ENCODE measurements around the gene TRHDE.
"Not testable (repeated sequence)": the region's sequence is repeated elsewhere in the genome, so short reads cannot be mapped to it uniquely, and the experiment has no call there.

Gene TRHDE

GRCh38 chr12:72610342-72610741 lies 338.2 kb downstream of the TRHDE start:
- in situ Hi-C loops (cut with HindIII; ENCODE audit: low sequenced_read_pairs) = no loop called here

DNA sequence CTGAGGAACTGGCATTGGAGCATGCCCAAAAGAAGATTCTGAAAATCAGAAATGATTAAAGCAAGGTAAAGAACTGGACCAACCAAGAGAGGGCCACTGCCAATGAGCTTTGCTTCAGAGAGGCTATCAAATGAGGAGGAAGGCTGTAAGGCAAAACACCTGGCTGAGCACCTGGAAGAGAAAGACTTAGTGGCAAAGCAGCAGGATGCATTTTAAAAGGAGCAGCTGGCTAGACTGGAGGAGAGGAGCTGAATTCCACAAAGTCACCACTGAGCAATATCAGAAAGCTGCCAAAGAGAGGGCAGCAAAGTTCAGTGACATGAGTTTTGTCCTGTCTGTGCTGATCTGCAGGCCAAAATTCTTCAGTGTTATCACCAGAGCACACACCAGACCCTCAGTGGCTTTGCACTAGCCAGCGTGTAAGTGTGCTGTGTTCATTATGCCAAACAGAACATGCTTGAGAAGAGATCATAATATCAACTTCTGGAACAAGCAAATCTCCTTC lies 338.7 kb downstream of the TRHDE start:
- in situ Hi-C loops (cut with HindIII; ENCODE audit: low sequenced_read_pairs) = no loop called here

- in situ Hi-C loops (cut with HindIII; ENCODE audit: low sequenced_read_pairs) = no loop called here
These were observed 340.0 kb downstream of the TRHDE start for GRCh38 chr12:72612171-72612570.

DNA sequence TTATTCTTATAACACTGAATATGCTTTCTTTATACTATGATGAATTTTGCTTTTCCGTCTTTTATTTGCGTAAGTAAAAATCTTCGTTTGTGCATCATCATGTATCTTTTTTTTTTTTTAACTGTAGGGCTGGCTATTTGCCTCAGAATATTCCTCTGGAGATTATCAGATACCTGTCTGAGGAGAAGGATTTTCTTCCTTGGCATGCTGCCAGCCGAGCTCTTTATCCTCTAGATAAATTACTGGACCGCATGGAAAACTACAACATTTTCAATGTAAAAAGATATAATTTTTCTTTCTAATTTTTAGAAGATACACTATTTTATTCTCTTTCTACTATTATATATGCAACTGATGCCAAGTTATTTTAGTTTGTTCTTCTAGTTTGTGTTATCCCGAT lies 346.6 kb downstream of the TRHDE start:
- in situ Hi-C loops (cut with HindIII; ENCODE audit: low sequenced_read_pairs) = no loop called here

- in situ Hi-C loops (cut with HindIII; ENCODE audit: low sequenced_read_pairs) = no loop called here
These were observed 350.4 kb downstream of the TRHDE start for GRCh38 chr12:72622556-72622955.

GRCh38 chr12:72631926-72632685 lies 359.9 kb downstream of the TRHDE start:
- in situ Hi-C loops (cut with HindIII; ENCODE audit: low sequenced_read_pairs) = no loop called here

GRCh38 chr12:72642706-72643105 lies 370.5 kb downstream of the TRHDE start:
- in situ Hi-C loops (cut with HindIII; ENCODE audit: low sequenced_read_pairs) = no loop called here

GRCh38 chr12:72647139-72647538 lies 375.0 kb downstream of the TRHDE start:
- in situ Hi-C loops (cut with HindIII; ENCODE audit: low sequenced_read_pairs) = no loop called here

DNA sequence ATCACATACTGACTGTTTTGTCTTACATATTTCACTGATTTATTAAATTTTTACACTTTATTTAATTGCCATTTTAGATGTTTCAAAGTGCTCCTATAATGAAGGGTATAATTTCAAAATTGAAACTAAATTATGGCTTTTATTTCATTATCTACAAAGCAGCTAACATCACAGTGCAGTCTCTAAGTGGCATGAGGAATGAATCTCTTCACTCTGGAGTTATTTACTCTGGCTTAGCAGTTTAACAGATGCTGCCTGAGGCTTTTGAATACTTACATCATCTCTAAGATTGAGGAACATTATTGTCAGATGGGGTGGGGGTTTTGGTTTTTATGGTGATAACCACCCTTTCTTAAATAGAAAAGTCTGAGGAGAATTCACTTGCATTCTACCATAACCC lies 386.4 kb downstream of the TRHDE start:
- in situ Hi-C loops (cut with HindIII; ENCODE audit: low sequenced_read_pairs) = no loop called here

- in situ Hi-C loops (cut with HindIII; ENCODE audit: low sequenced_read_pairs) = not testable (repeated sequence)
These were observed 388.0 kb downstream of the TRHDE start for GRCh38 chr12:72660174-72660573.

- in situ Hi-C loops (cut with HindIII; ENCODE audit: low sequenced_read_pairs) = no loop called here
These were observed 401.7 kb downstream of the TRHDE start for GRCh38 chr12:72673853-72674252.

GRCh38 chr12:72676556-72676955 lies 404.4 kb downstream of the TRHDE start:
- in situ Hi-C loops (cut with HindIII; ENCODE audit: low sequenced_read_pairs) = no loop called here

- in situ Hi-C loops (cut with HindIII; ENCODE audit: low sequenced_read_pairs) = no loop called here
These were observed 405.0 kb downstream of the TRHDE start for GRCh38 chr12:72677139-72677538.

- in situ Hi-C loops (cut with HindIII; ENCODE audit: low sequenced_read_pairs) = no loop called here
These were observed 405.7 kb downstream of the TRHDE start for GRCh38 chr12:72677846-72678245.

- in situ Hi-C loops (cut with HindIII; ENCODE audit: low sequenced_read_pairs) = no loop called here
These were observed 407.1 kb downstream of the TRHDE start for GRCh38 chr12:72679147-72679757.

- in situ Hi-C loops (cut with HindIII; ENCODE audit: low sequenced_read_pairs) = no loop called here
These were observed 408.9 kb downstream of the TRHDE start for GRCh38 chr12:72681028-72681427.

DNA sequence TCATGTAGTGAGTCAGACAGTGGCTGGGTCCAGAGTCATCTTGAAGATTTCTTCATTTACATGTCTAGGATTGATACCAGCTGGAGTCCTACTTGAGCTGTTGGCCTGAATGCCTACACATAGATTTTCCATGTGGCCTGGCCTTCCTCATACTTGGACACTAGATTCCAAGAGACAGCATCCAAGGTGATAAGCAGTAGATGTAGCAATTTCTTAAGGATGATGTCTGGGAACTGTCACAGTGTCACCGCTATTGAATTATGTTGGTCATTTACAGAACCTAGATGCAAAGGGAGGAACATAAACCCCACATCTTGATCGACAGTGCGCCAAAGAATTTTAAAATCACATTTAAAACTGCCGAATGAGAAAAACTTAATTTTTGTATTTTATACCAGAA lies 412.3 kb downstream of the TRHDE start:
- in situ Hi-C loops (cut with HindIII; ENCODE audit: low sequenced_read_pairs) = no loop called here

DNA sequence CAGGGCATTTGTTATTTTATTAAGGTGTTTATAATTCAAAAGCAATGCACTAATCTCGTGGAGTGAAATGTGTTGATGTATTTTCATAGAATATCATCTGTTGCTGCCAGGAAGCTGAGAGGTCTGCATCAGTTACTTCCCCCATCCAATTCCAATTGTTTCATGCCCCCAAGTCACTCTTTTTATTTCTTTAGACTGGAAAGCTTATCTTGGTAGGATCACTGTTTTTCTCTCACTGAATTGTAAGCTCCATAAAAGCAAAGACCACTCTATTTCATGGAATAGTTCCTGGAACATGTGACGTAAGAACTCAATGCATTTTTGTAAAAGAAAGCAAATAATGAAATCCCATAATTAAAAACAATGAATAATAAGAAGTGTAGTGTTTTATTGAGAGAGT lies 420.2 kb downstream of the TRHDE start:
- in situ Hi-C loops (cut with HindIII; ENCODE audit: low sequenced_read_pairs) = no loop called here

DNA sequence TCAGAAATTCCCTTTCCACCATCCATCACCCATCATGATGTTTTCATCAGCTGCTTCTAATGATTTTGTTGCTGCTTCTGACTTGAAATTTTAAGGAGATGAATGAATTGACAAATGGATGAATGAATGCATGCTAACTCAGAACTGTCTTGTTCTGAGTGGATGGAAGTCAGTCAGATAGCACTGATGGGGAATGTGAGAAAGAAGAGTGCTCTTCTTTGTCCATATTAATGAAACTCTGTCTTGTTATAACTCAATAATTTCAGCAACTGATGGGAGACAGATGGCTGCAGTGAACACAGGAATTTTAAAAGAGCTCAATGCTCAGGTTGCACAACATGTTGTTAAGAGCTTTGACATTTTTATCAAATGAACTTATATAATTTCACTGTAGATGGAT lies 422.0 kb downstream of the TRHDE start:
- in situ Hi-C loops (cut with HindIII; ENCODE audit: low sequenced_read_pairs) = no loop called here

DNA sequence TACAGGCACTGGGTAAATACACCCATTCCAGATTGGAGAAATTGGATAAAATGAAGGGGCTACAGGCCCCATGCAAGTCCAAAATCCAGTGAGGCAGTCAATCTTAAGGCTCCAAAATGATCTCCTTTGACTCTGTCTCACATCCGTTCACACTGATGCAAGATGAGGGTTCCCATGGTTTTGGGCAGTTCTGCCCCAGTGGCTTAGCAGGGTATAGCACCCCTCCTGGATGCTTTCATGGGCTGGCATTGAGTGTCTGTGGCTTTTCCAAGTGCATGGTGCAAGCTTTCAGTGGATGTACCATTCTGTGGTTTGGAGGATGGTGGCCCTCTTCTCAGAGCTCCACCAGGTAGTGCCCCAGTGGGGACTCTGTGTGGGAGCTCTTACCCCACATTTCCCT lies 427.2 kb downstream of the TRHDE start:
- in situ Hi-C loops (cut with HindIII; ENCODE audit: low sequenced_read_pairs) = no loop called here

DNA sequence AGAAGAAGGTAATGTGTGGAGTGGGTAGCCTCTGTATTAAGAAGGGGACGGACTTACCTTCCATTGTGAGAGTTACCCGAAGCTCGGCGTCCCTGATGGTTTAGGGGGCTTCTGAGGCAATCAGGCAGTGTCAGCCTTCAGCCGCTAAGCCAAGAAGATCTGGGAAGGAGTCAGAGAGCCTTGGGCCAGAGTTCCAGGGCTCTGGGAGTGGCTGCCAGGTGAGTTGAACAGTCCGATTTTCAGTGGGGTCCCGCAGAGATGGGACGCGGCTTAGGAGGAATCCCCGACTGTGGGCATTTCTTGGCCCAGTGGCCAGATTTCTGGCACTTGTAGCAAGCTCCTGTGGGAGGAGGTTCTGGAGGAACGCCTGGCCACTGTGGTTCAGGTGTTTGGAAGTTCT lies 439.9 kb downstream of the TRHDE start:
- in situ Hi-C loops (cut with HindIII; ENCODE audit: low sequenced_read_pairs) = not testable (repeated sequence)

GRCh38 chr12:72716221-72716620 lies 444.1 kb downstream of the TRHDE start:
- in situ Hi-C loops (cut with HindIII; ENCODE audit: low sequenced_read_pairs) = no loop called here
